Measurements from ENCODE around the gene PKN2. TPM values are rescaled to one million over a fixed set of nuclear protein-coding genes. Genes with fewer than 3 reads are reported as not detected.

PKN2 gene
- total and polyA plus RNA-seq, 2 of the 8 experiments (the other 6 are each of a cell fraction or from before 2014, with no cell fraction given) = 7.8 to 32.0 TPM

DNA sequence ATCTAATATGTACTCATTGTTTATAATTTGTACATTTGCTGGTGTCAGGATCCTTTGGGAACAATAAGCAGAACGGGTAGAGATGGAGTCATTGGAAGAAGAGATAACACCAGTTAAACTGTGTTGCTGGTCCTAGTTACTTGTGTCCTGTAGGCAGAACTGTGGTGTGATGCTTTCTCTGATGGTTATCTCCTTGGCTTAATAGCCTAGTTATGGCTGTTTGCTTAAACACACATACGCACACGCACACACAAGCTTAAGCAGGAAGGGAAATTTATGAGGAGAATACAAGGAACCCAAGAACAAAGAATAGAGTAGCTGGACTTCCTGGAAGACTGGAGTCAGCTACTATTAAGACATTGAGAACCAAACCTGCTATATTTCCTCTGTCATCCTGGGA is 5.7 kb upstream of the PKN2 start:
- no peak overlapping the region for H3K14ac ChIP-seq (ENCODE audit: insufficient read length)
- H4K8ac ChIP-seq (ENCODE audit: extremely low read depth, insufficient read depth, low read length) = no peak overlapping the region
- H4K5ac ChIP-seq (ENCODE audit: insufficient read length, low read depth, low read length) = no peak overlapping the region
- no peak overlapping the region for H2AK5ac ChIP-seq (ENCODE audit: low read depth, low read length)
- H2BK120ac ChIP-seq (replicated peaks; ENCODE audit: low read depth, low read length) = no peak overlapping the region
- CTCF ChIA-PET (ENCODE audit: partially characterized antibody) = interaction anchor here (0.9 to 1.1 kb wide), 2 partner anchors 22 to 24 kb away, joined by 3 to 4 read pairs; no protein-coding TSS in a partner anchor
- H3K27me3 ChIP-seq (replicated peaks in 1 of 4; ENCODE audit: control insufficient read depth in 3 of 4, extremely low read depth in 1 of 4, insufficient read depth in 3 of 4, low read length in 3 of 4) = no peaks in the 10 kb centered on the region
- no peaks in the 10 kb centered on the region for H4K20me1 ChIP-seq (replicated peaks in 1 of 2; ENCODE audit: control insufficient read depth in 1 of 2, insufficient read depth in 2 of 2, low read length in 2 of 2)
- no peak overlapping the region for H2BK20ac ChIP-seq (ENCODE audit: low read length)
- H3K9ac ChIP-seq (replicated peaks in 1 of 4; ENCODE audit: extremely low read depth in 1 of 4, low read depth in 3 of 4, low read length in 3 of 4) = no peak overlapping the region
- no peak overlapping the region for H4K91ac ChIP-seq (replicated peaks; ENCODE audit: insufficient read length, low read length)
- no peak for TF ChIP-seq YY1 (IDR thresholded peaks at IDR 0.05; ENCODE audit: low read depth, low read length)
- no peak for TF ChIP-seq NANOG (IDR thresholded peaks at IDR 0.05; ENCODE audit: insufficient read depth, low read depth, low read length, poor library complexity, severe bottlenecking)
- TF ChIP-seq SIX5 (IDR thresholded peaks at IDR 0.05; ENCODE audit: low read depth, low read length) = no peak
- no peak for TF ChIP-seq SRF (IDR thresholded peaks at IDR 0.05; ENCODE audit: low read depth, low read length)
- no peak for TF ChIP-seq RNF2 (IDR thresholded peaks at IDR 0.05; ENCODE audit: borderline replicate concordance, low read depth, low read length, missing control alignments, poor library complexity, severe bottlenecking)
- TF ChIP-seq, protein P1, sequence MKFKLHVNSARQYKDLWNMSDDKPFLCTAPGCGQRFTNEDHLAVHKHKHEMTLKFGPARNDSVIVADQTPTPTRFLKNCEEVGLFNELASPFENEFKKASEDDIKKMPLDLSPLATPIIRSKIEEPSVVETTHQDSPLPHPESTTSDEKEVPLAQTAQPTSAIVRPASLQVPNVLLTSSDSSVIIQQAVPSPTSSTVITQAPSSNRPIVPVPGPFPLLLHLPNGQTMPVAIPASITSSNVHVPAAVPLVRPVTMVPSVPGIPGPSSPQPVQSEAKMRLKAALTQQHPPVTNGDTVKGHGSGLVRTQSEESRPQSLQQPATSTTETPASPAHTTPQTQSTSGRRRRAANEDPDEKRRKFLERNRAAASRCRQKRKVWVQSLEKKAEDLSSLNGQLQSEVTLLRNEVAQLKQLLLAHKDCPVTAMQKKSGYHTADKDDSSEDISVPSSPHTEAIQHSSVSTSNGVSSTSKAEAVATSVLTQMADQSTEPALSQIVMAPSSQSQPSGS (IDR thresholded peaks at IDR 0.05; ENCODE audit: low read length) = no peak
- no peak for TF ChIP-seq CBX8 (IDR thresholded peaks at IDR 0.05; ENCODE audit: borderline replicate concordance, low read depth, low read length)
- TF ChIP-seq ATF3 (IDR thresholded peaks at IDR 0.05; ENCODE audit: insufficient read depth, low read depth, low read length) = no peak
- no peak for TF ChIP-seq USF2 (IDR thresholded peaks at IDR 0.05; ENCODE audit: low read length)
- TF ChIP-seq SUZ12 (IDR thresholded peaks at IDR 0.05; ENCODE audit: low read length) = no peak
- H2BK12ac ChIP-seq (ENCODE audit: low read depth, low read length) = no peak overlapping the region
- no peaks in the 10 kb centered on the region for H3K9me3 ChIP-seq (ENCODE audit: insufficient read depth in 2 of 2, low read depth in 1 of 2, low read length in 1 of 2)
- 91% methylated on average over 3 of the region's 3 CpGs; no CpG with 5 or more reads in 1 of the 2 experiments for WGBS, 2 experiments (ENCODE audit: extremely low coverage in 1 of 2, insufficient coverage in 1 of 2, insufficient read length in 1 of 2, insufficient replicate concordance in 2 of 2, low coverage in 1 of 2, low lambda C conversion rate in 2 of 2, missing lambda C conversion rate in 1 of 2)
- FAIRE-seq (no peak), DNase-seq (ENCODE audit: low read depth in 1 of 2, low spot score in 2 of 2) (no peak)
- no peak overlapping the region for H2BK15ac ChIP-seq (ENCODE audit: low read length)
- H3K23me2 ChIP-seq (ENCODE audit: low read depth, low read length) = 0 out of 2 replicates have a peak, but pooled peaks cover 1% of the 10 kb centered on the region
- H3K23ac ChIP-seq (ENCODE audit: insufficient read length) = no peak overlapping the region
- no peak overlapping the region for H3K18ac ChIP-seq (ENCODE audit: extremely low read depth, low read length)
- no peaks in the 10 kb centered on the region for H3K79me1 ChIP-seq (ENCODE audit: low read depth, low read length)
- no peak overlapping the region for H3K56ac ChIP-seq (replicated peaks; ENCODE audit: insufficient read length, low read depth, low read length)
- 0 out of 4 replicates have a peak, but pooled peaks cover 0 to 2% of the 10 kb centered on the region in 2 experiments for H3K79me2 ChIP-seq (ENCODE audit: control insufficient read depth in 1 of 2, insufficient read depth in 2 of 2, low read length in 2 of 2)
- POLR2A ChIA-PET (ENCODE audit: partially characterized antibody) = no interaction called here
- H3K4me2 ChIP-seq (ENCODE audit: insufficient read depth in 1 of 2, low read depth in 2 of 2, low read length in 2 of 2) = no peak overlapping the region
- H3K27ac ChIP-seq (ENCODE audit: low read depth, low read length) = no peak overlapping the region
- H2AFZ ChIP-seq (ENCODE audit: low read length) = no peak overlapping the region
- H3K4me3 ChIP-seq (ENCODE audit: extremely low read depth in 1 of 4, insufficient read depth in 2 of 4, low read depth in 3 of 4, low read length in 4 of 4) = no peak overlapping the region
- 0 out of 7 replicates have a peak, but pooled peaks cover 0 to 3% (median 0%) of the 10 kb centered on the region in 4 experiments for H3K4me1 ChIP-seq (replicated peaks in 1 of 4; ENCODE audit: control insufficient read depth in 3 of 4, insufficient read depth in 4 of 4, low read length in 3 of 4)
- no peak overlapping the region for H2BK5ac ChIP-seq (ENCODE audit: low read depth, low read length)
- no peaks in the 10 kb centered on the region for H3K36me3 ChIP-seq (ENCODE audit: control insufficient read depth in 2 of 4, insufficient read depth in 4 of 4, low read length in 3 of 4)
- H3K4ac ChIP-seq (replicated peaks; ENCODE audit: insufficient read length, low read depth, low read length) = no peak overlapping the region

Measured in H1 (cell line).